WTC11 (cell line): ENCODE data around the gene MSANTD4. TPM values are rescaled to one million over a fixed set of nuclear protein-coding genes. Genes with fewer than 3 reads are reported as not detected.

Experiments used
- ATAC-seq: fragments of 200-7000 bp; cut with Tn5 transposase; 2 replicates; pipeline ENCODE4 v1.10.0; 2021; ENCODE audit warnings: mild to moderate bottlenecking, moderate library complexity
- CTCF ChIA-PET: fragments of 300-600 bp; sonication (Branson Sonifier 250); formaldehyde crosslinking; loops from one replicate; lab custom pipeline; 2021; ENCODE audit warnings: antibody characterized with exemption; lab: Charles Lee
- POLR2A ChIA-PET: fragments of 350-600 bp; sonication (Branson Sonifier 250); formaldehyde crosslinking; loops from one replicate; lab custom pipeline; 2021; ENCODE audit warnings: antibody characterized with exemption; lab: Charles Lee
- DNase-seq: peaks from one replicate; pipeline ENCODE4 v3.0.0; 2021; ENCODE audit warnings: low spot score
- H3K27ac Mint-ChIP-seq: 2 replicates; pipeline ENCODE4 v1.8.0; 2021; ENCODE audit warnings: mixed read lengths
- H3K27me3 Mint-ChIP-seq: 2 replicates; pipeline ENCODE4 v1.8.0; 2021; ENCODE audit warnings: low read depth, mild to moderate bottlenecking, moderate library complexity, mixed read lengths
- H3K36me3 Mint-ChIP-seq: 2 replicates; pipeline ENCODE4 v1.8.0; 2021; ENCODE audit warnings: mixed read lengths
- H3K4me1 Mint-ChIP-seq: 2 replicates; pipeline ENCODE4 v1.8.0; 2022; ENCODE audit warnings: mixed read lengths
- H3K4me3 Mint-ChIP-seq: 2 replicates; pipeline ENCODE4 v1.8.0; 2021; ENCODE audit warnings: mild to moderate bottlenecking, moderate library complexity, mixed read lengths
- H3K9me3 Mint-ChIP-seq: 2 replicates; pipeline ENCODE4 v1.8.0; 2021; ENCODE audit warnings: mixed read lengths
- ATF6 ChIP-seq: sonication (generic); formaldehyde crosslinking; IDR thresholded peaks from 2 replicates; pipeline ENCODE4 v1.8.1; 2023; ENCODE audit warnings: mild to moderate bottlenecking, missing genetic modification reagents
- E2F5 ChIP-seq: sonication (generic); formaldehyde crosslinking; IDR thresholded peaks from 2 replicates; pipeline ENCODE4 v1.8.1; 2022; ENCODE audit warnings: mild to moderate bottlenecking, moderate library complexity, missing genetic modification reagents
- ELF4 ChIP-seq: sonication (generic); formaldehyde crosslinking; IDR thresholded peaks from 2 replicates; pipeline ENCODE4 v1.8.1; 2022; ENCODE audit warnings: low read depth, mild to moderate bottlenecking, moderate library complexity, missing genetic modification reagents
- ETV6 ChIP-seq: sonication (generic); formaldehyde crosslinking; IDR thresholded peaks from 2 replicates; pipeline ENCODE4 v1.8.1; 2022; ENCODE audit warnings: mild to moderate bottlenecking, missing genetic modification reagents
- HMGA2 ChIP-seq: fragments of 250-450 bp; sonication (Bioruptor Pico); IDR thresholded peaks from 2 replicates; pipeline ENCODE4 v1.4.0; 2021; ENCODE audit warnings: mild to moderate bottlenecking, moderate library complexity
- JAZF1 ChIP-seq: fragments of 250-450 bp; sonication (Bioruptor Pico); IDR thresholded peaks from 2 replicates; pipeline ENCODE4 v1.9.0; 2021; ENCODE audit warnings: moderate library complexity, mild to moderate bottlenecking, inconsistent platforms
- NFE2L1 ChIP-seq: sonication (generic); formaldehyde crosslinking; IDR thresholded peaks from 2 replicates; pipeline ENCODE4 v1.8.1; 2023; ENCODE audit warnings: missing genetic modification reagents
- RELA ChIP-seq: sonication (generic); formaldehyde crosslinking; IDR thresholded peaks from 2 replicates; pipeline ENCODE4 v1.8.1; 2022; ENCODE audit warnings: missing genetic modification reagents, mild to moderate bottlenecking, borderline replicate concordance
- SP1 ChIP-seq: sonication (generic); formaldehyde crosslinking; conservative IDR thresholded peaks from 2 replicates; pipeline ENCODE4 v1.8.1; 2022; ENCODE audit warnings: missing genetic modification reagents
- TCF7 ChIP-seq: sonication (generic); formaldehyde crosslinking; IDR thresholded peaks from 2 replicates; pipeline ENCODE4 v1.8.0; 2022; ENCODE audit warnings: mild to moderate bottlenecking, low read depth, missing genetic modification reagents, moderate library complexity
- TP53 ChIP-seq: sonication (generic); formaldehyde crosslinking; IDR thresholded peaks from 2 replicates; pipeline ENCODE4 v1.8.1; 2023; ENCODE audit warnings: mild to moderate bottlenecking, missing genetic modification reagents
- ZBTB21 ChIP-seq: sonication (generic); formaldehyde crosslinking; IDR thresholded peaks from 2 replicates; pipeline ENCODE4 v1.8.1; 2023; ENCODE audit warnings: mild to moderate bottlenecking, missing genetic modification reagents, borderline replicate concordance
- ZNF396 ChIP-seq: fragments of 250-450 bp; sonication (Bioruptor Pico); IDR thresholded peaks from 2 replicates; pipeline ENCODE4 v1.8.0; 2021; ENCODE audit warnings: mild to moderate bottlenecking, moderate library complexity, borderline replicate concordance
- ZNF416 ChIP-seq: fragments of 250-450 bp; sonication (Bioruptor Pico); IDR thresholded peaks from 2 replicates; pipeline ENCODE4 v1.9.0; 2021; ENCODE audit warnings: mild to moderate bottlenecking, inconsistent platforms
- total RNA-seq: library from RNA; stranded (reverse); gene quantifications from 3 replicates; pipeline ENCODE4 v1.2.3, GENCODE V29; 2021
- TF ChIP-seq, protein P1 (sequence below): fragments of 250-450 bp; sonication (Bioruptor Pico); IDR thresholded peaks from 2 replicates; pipeline ENCODE4 v1.9.0; 2021; ENCODE audit warnings: mild to moderate bottlenecking, borderline replicate concordance
- TF ChIP-seq, protein P2 (sequence below): fragments of 250-450 bp; sonication (Bioruptor Pico); IDR thresholded peaks from 2 replicates; pipeline ENCODE4 v2.1.2; 2022; ENCODE audit warnings: mild to moderate bottlenecking, moderate library complexity
- TF ChIP-seq, protein P3 (sequence below): sonication (generic); formaldehyde crosslinking; IDR thresholded peaks from 2 replicates; pipeline ENCODE4 v1.8.0; 2022; ENCODE audit warnings: mild to moderate bottlenecking, missing genetic modification reagents
- TF ChIP-seq, protein P4 (sequence below): sonication (generic); formaldehyde crosslinking; conservative IDR thresholded peaks from 2 replicates; pipeline ENCODE4 v1.8.1; 2022; ENCODE audit warnings: mild to moderate bottlenecking, missing genetic modification reagents
- TF ChIP-seq, protein P5 (sequence below): sonication (generic); formaldehyde crosslinking; IDR thresholded peaks from 2 replicates; pipeline ENCODE4 v1.8.1; 2023; ENCODE audit warnings: mild to moderate bottlenecking, missing genetic modification reagents, moderate library complexity

The MSANTD4 gene
- total RNA-seq, 1 experiment from 2014 or later: 22.0 TPM

- TF ChIP-seq E2F5 (no peak), TCF7 (CRISPR knock-in tag) (no peak), SP1 (CRISPR knock-in tag) (no peak), NFE2L1 (no peak), ZNF396 (CRISPR knock-in tag) (no peak), ZBTB21 (no peak), ETV6 (CRISPR knock-in tag) (no peak), ZNF416 (CRISPR knock-in tag) (no peak)
- TF ChIP-seq, protein P1, sequence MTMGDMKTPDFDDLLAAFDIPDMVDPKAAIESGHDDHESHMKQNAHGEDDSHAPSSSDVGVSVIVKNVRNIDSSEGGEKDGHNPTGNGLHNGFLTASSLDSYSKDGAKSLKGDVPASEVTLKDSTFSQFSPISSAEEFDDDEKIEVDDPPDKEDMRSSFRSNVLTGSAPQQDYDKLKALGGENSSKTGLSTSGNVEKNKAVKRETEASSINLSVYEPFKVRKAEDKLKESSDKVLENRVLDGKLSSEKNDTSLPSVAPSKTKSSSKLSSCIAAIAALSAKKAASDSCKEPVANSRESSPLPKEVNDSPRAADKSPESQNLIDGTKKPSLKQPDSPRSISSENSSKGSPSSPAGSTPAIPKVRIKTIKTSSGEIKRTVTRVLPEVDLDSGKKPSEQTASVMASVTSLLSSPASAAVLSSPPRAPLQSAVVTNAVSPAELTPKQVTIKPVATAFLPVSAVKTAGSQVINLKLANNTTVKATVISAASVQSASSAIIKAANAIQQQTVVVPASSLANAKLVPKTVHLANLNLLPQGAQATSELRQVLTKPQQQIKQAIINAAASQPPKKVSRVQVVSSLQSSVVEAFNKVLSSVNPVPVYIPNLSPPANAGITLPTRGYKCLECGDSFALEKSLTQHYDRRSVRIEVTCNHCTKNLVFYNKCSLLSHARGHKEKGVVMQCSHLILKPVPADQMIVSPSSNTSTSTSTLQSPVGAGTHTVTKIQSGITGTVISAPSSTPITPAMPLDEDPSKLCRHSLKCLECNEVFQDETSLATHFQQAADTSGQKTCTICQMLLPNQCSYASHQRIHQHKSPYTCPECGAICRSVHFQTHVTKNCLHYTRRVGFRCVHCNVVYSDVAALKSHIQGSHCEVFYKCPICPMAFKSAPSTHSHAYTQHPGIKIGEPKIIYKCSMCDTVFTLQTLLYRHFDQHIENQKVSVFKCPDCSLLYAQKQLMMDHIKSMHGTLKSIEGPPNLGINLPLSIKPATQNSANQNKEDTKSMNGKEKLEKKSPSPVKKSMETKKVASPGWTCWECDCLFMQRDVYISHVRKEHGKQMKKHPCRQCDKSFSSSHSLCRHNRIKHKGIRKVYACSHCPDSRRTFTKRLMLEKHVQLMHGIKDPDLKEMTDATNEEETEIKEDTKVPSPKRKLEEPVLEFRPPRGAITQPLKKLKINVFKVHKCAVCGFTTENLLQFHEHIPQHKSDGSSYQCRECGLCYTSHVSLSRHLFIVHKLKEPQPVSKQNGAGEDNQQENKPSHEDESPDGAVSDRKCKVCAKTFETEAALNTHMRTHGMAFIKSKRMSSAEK (CRISPR knock-in tag): no peak
- TF ChIP-seq, protein P2, sequence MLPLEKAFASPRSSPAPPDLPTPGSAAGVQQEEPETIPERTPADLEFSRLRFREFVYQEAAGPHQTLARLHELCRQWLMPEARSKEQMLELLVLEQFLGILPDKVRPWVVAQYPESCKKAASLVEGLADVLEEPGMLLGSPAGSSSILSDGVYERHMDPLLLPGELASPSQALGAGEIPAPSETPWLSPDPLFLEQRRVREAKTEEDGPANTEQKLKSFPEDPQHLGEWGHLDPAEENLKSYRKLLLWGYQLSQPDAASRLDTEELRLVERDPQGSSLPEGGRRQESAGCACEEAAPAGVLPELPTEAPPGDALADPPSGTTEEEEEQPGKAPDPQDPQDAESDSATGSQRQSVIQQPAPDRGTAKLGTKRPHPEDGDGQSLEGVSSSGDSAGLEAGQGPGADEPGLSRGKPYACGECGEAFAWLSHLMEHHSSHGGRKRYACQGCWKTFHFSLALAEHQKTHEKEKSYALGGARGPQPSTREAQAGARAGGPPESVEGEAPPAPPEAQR: no peak
- TF ChIP-seq, all 79 proteins: peak for 0
These were observed 32.9 kb downstream of the MSANTD4 start (continued) for GRCh38 chr11:105989124-105989523.

DNA sequence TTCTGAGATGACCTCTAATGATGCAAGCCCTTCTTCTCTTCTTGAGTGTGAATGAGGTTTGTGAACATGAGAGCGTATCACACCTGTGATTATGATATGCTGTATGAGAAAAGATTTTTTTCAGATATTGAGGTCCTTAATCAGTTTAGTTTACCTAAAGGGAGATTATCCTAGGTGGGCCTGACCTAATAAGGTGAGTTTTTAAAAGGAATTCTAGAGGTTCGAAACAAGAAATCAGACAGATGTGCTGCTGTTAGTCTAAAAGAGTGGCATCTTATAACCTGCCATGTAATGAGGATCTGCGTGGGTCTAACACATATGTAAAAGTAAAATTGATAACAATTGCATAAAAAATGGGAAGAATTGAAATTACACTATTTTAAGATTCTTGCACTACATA lies 33.8 kb downstream of the MSANTD4 start:
- H3K27ac Mint-ChIP-seq: no peak overlapping the region
- no peak for DNase-seq
- POLR2A ChIA-PET: no interaction called here
- no peak for ATAC-seq
- no peak overlapping the region for H3K4me3 Mint-ChIP-seq
- no peaks in the 10 kb centered on the region for H3K27me3 Mint-ChIP-seq
- peaks cover 3% of the 10 kb centered on the region; the same call in 1 of the 2 replicates for H3K36me3 Mint-ChIP-seq
- CTCF ChIA-PET: no interaction called here
- peaks cover 19% of the 10 kb centered on the region for H3K4me1 Mint-ChIP-seq
- H3K9me3 Mint-ChIP-seq: peaks cover 4% of the 10 kb centered on the region; the same call in 1 of the 2 replicates
- no peak for TF ChIP-seq ATF6 (CRISPR knock-in tag)
- no peak for TF ChIP-seq ELF4 (CRISPR knock-in tag)
- no peak for TF ChIP-seq HMGA2 (CRISPR knock-in tag)
- TF ChIP-seq, protein P3, sequence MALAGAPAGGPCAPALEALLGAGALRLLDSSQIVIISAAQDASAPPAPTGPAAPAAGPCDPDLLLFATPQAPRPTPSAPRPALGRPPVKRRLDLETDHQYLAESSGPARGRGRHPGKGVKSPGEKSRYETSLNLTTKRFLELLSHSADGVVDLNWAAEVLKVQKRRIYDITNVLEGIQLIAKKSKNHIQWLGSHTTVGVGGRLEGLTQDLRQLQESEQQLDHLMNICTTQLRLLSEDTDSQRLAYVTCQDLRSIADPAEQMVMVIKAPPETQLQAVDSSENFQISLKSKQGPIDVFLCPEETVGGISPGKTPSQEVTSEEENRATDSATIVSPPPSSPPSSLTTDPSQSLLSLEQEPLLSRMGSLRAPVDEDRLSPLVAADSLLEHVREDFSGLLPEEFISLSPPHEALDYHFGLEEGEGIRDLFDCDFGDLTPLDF: no peak
- TF ChIP-seq, protein P4, sequence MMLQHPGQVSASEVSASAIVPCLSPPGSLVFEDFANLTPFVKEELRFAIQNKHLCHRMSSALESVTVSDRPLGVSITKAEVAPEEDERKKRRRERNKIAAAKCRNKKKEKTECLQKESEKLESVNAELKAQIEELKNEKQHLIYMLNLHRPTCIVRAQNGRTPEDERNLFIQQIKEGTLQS (CRISPR knock-in tag): no peak
- TF ChIP-seq, protein P1 (CRISPR knock-in tag): no peak
- no peak for TF ChIP-seq RELA
- TF ChIP-seq TP53 (CRISPR knock-in tag): no peak
- TF ChIP-seq JAZF1 (CRISPR knock-in tag): no peak
- TF ChIP-seq, protein P5, sequence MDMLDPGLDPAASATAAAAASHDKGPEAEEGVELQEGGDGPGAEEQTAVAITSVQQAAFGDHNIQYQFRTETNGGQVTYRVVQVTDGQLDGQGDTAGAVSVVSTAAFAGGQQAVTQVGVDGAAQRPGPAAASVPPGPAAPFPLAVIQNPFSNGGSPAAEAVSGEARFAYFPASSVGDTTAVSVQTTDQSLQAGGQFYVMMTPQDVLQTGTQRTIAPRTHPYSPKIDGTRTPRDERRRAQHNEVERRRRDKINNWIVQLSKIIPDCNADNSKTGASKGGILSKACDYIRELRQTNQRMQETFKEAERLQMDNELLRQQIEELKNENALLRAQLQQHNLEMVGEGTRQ: no peak
- no peak for TF ChIP-seq E2F5
- no peak for TF ChIP-seq ZNF396 (CRISPR knock-in tag)
